Activated CD4-positive, alpha-beta T cell treated with anti-CD3 and anti-CD28 coated beads for 36 hours (primary cell): ENCODE measurements around the gene DERL3. TPM values are rescaled to one million over a fixed set of nuclear protein-coding genes. Genes with fewer than 3 reads are reported as not detected.

ENCODE experiments used
- ATAC-seq: fragments of 200-7000 bp; cut with Tn5 transposase; one replicate; pipeline ENCODE4 v1.10.0; 2021; ENCODE audit warnings: mild to moderate bottlenecking, moderate library complexity
- CTCF ChIA-PET: fragments of 350-600 bp; sonication (Branson Sonifier 250); formaldehyde crosslinking; loops from one replicate; lab custom pipeline; 2021; ENCODE audit warnings: antibody characterized with exemption; lab: Charles Lee
- POLR2A ChIA-PET: fragments of 350-600 bp; sonication (Branson Sonifier 250); formaldehyde crosslinking; loops from one replicate; lab custom pipeline; 2021; ENCODE audit warnings: antibody characterized with exemption, inconsistent platforms; lab: Charles Lee
- DNase-seq: peaks from one replicate; pipeline ENCODE4 v3.0.0-alpha.2; 2020
- H3K27ac Mint-ChIP-seq: one replicate; pipeline ENCODE4 v1.8.0; 2021; ENCODE audit warnings: mixed read lengths
- H3K27me3 Mint-ChIP-seq: one replicate; pipeline ENCODE4 v1.8.0; 2021; ENCODE audit warnings: mixed read lengths
- H3K36me3 Mint-ChIP-seq: one replicate; pipeline ENCODE4 v1.8.0; 2021; ENCODE audit warnings: low read depth, mixed read lengths
- H3K4me1 Mint-ChIP-seq: one replicate; pipeline ENCODE4 v1.8.0; 2021; ENCODE audit warnings: mixed read lengths
- H3K4me3 Mint-ChIP-seq: one replicate; pipeline ENCODE4 v1.8.0; 2021; ENCODE audit warnings: mild to moderate bottlenecking, moderate library complexity, mixed read lengths
- H3K9me3 Mint-ChIP-seq: one replicate; pipeline ENCODE4 v1.8.0; 2021; ENCODE audit warnings: low read depth, mixed read lengths
- intact Hi-C, 2 experiments: fragments of 100-400 bp; cut with DNase I in 1 of 2; cut with micrococcal nuclease in 1 of 2; formaldehyde crosslinking; loops; one replicate each; pipeline versions ENCODE4 v1.14.2 to v1.15.1; 2022 to 2024; cut with DNase I, micrococcal nuclease
- total RNA-seq, 2 experiments: library from RNA; stranded (reverse); gene quantifications; one replicate each; pipeline ENCODE4 v1.2.3, GENCODE V29; 2021

DERL3 gene
- total RNA-seq, 2 experiments from 2014 or later, result 5.2 to 5.7 TPM

- Mint-ChIP-seq H3K27ac (peak overlapping the region; percentile 8), H3K4me1 (no peaks in the 10 kb centered on the region), H3K4me3 (no peak overlapping the region), H3K9me3 (no peaks in the 10 kb centered on the region), H3K36me3 (peaks cover 57% of the 10 kb centered on the region), H3K27me3 (no peaks in the 10 kb centered on the region)
- ATAC-seq (no peak), DNase-seq (no peak)
- intact Hi-C loops, result loop anchor here in 1 of 2 experiments (1.0 kb wide), 1 partner anchor 9 kb away; no protein-coding TSS in a partner anchor
- ChIA-PET CTCF (no interaction called here), POLR2A (no interaction called here)
Observed at GRCh38 chr22:23800297-23801237, 38.2 kb downstream of the DERL3 start.

GRCh38 chr22:23796461-23796860 is 42.3 kb downstream of the DERL3 start:
- H3K4me3 Mint-ChIP-seq, result no peak overlapping the region
- DNase-seq (no peak), ATAC-seq (no peak)
- CTCF ChIA-PET, result no interaction called here
- no peaks in the 10 kb centered on the region for H3K9me3 Mint-ChIP-seq
- intact Hi-C loops, result no loop called here
- H3K27ac Mint-ChIP-seq, result no peak overlapping the region
- no peaks in the 10 kb centered on the region for H3K27me3 Mint-ChIP-seq
- POLR2A ChIA-PET, result no interaction called here
- no peaks in the 10 kb centered on the region for H3K4me1 Mint-ChIP-seq
- peaks cover 41% of the 10 kb centered on the region for H3K36me3 Mint-ChIP-seq

- DNase-seq (no peak), ATAC-seq (no peak)
- Mint-ChIP-seq H3K4me3 (no peak overlapping the region), H3K27ac (no peak overlapping the region), H3K27me3 (no peaks in the 10 kb centered on the region), H3K4me1 (peaks cover 12% of the 10 kb centered on the region), H3K9me3 (no peaks in the 10 kb centered on the region), H3K36me3 (peaks cover 31% of the 10 kb centered on the region)
- POLR2A ChIA-PET, result interaction anchor here (0.6 kb wide), 1 partner anchor 37 kb away, joined by 3 read pairs; no protein-coding TSS in a partner anchor
- CTCF ChIA-PET, result no interaction called here
- intact Hi-C loops, result no loop called here
Observed at GRCh38 chr22:23793326-23793725, 45.5 kb downstream of the DERL3 start.

GRCh38 chr22:23791738-23792645 is 46.8 kb downstream of the DERL3 start:
- intact Hi-C loops, result no loop called here
- ChIA-PET CTCF (interaction anchor here (0.6 kb wide), 1 partner anchor 7 kb away, joined by 3 read pairs; no protein-coding TSS in a partner anchor), POLR2A (no interaction called here)
- H3K4me1 Mint-ChIP-seq, result peaks cover 19% of the 10 kb centered on the region
- no peaks in the 10 kb centered on the region for H3K9me3 Mint-ChIP-seq
- H3K27me3 Mint-ChIP-seq, result no peaks in the 10 kb centered on the region
- H3K4me3 Mint-ChIP-seq, result no peak overlapping the region
- peaks cover 29% of the 10 kb centered on the region for H3K36me3 Mint-ChIP-seq
- ATAC-seq (no peak), DNase-seq (no peak)
- no peak overlapping the region for H3K27ac Mint-ChIP-seq

GRCh38 chr22:23790819-23791737 is 47.7 kb downstream of the DERL3 start:
- peaks cover 22% of the 10 kb centered on the region for H3K36me3 Mint-ChIP-seq
- no peaks in the 10 kb centered on the region for H3K9me3 Mint-ChIP-seq
- no peaks in the 10 kb centered on the region for H3K27me3 Mint-ChIP-seq
- ChIA-PET CTCF (no interaction called here), POLR2A (no interaction called here)
- H3K27ac Mint-ChIP-seq, result no peak overlapping the region
- no peak for DNase-seq
- peaks cover 24% of the 10 kb centered on the region for H3K4me1 Mint-ChIP-seq
- no peak overlapping the region for H3K4me3 Mint-ChIP-seq
- ATAC-seq, result no peak
- intact Hi-C loops, result no loop called here

- Mint-ChIP-seq H3K27ac (no peak overlapping the region), H3K27me3 (no peaks in the 10 kb centered on the region), H3K4me3 (no peak overlapping the region), H3K9me3 (no peaks in the 10 kb centered on the region), H3K4me1 (peaks cover 26% of the 10 kb centered on the region), H3K36me3 (peaks cover 17% of the 10 kb centered on the region)
- ChIA-PET POLR2A (no interaction called here), CTCF (interaction anchor here (0.5 to 1.6 kb wide), 3 partner anchors 21 to 657 kb away, joined by 3 to 5 read pairs (median 3); no protein-coding TSS in a partner anchor)
- ATAC-seq (no peak), DNase-seq (no peak)
- intact Hi-C loops, result loop anchor here in 1 of 2 experiments (5.0 kb wide), 1 partner anchor 103 kb away; the partner anchor contains the start of gene MIF
Observed at GRCh38 chr22:23789638-23790037, 49.2 kb downstream of the DERL3 start.

- H3K4me3 Mint-ChIP-seq, result no peak overlapping the region
Observed at GRCh38 chr22:23789121-23789520, 49.7 kb downstream of the DERL3 start.

GRCh38 chr22:23787910-23788309 is 50.9 kb downstream of the DERL3 start:
- H3K27ac Mint-ChIP-seq, result peak overlapping the region; percentile 86
- peaks cover 30% of the 10 kb centered on the region for H3K4me1 Mint-ChIP-seq
- H3K36me3 Mint-ChIP-seq, result peaks cover 10% of the 10 kb centered on the region
- no peaks in the 10 kb centered on the region for H3K27me3 Mint-ChIP-seq
- intact Hi-C loops, result loop anchor here (1.0 to 5.0 kb wide), 12 partner anchors 16 to 767 kb away; partner anchors contain the start of genes DERL3 (in 2 of the 2), MIF (in 2 of the 2), CABIN1 (in 1 of the 2) and CHCHD10 (in 1 of the 2)
- ChIA-PET POLR2A (no interaction called here), CTCF (no interaction called here)
- ATAC-seq, result no peak
- no peak for DNase-seq
- H3K4me3 Mint-ChIP-seq, result peak overlapping the region; percentile 84
- no peaks in the 10 kb centered on the region for H3K9me3 Mint-ChIP-seq

More at GRCh38 chr22:23789121-23789520, 49.7 kb downstream of the DERL3 start:
- no peak for ATAC-seq
- POLR2A ChIA-PET, result no interaction called here
- H3K36me3 Mint-ChIP-seq, result peaks cover 15% of the 10 kb centered on the region
- DNase-seq, result no peak
- intact Hi-C loops, result loop anchor here in 1 of 2 experiments (5.0 kb wide), 1 partner anchor 103 kb away; the partner anchor contains the start of gene MIF
- H3K27me3 Mint-ChIP-seq, result no peaks in the 10 kb centered on the region
- H3K4me1 Mint-ChIP-seq, result peaks cover 30% of the 10 kb centered on the region
- H3K9me3 Mint-ChIP-seq, result no peaks in the 10 kb centered on the region
- CTCF ChIA-PET, result interaction anchor here (1.6 kb wide), 1 partner anchor 20 kb away, joined by 3 read pairs; no protein-coding TSS in a partner anchor
- no peak overlapping the region for H3K27ac Mint-ChIP-seq

GRCh38 chr22:23787600-23787896 is 51.3 kb downstream of the DERL3 start:
- Mint-ChIP-seq H3K27ac (peak overlapping the region; percentile 86), H3K4me1 (peaks cover 30% of the 10 kb centered on the region), H3K4me3 (peak overlapping the region; percentile 84), H3K36me3 (peaks cover 10% of the 10 kb centered on the region), H3K27me3 (no peaks in the 10 kb centered on the region), H3K9me3 (no peaks in the 10 kb centered on the region)
- ChIA-PET CTCF (interaction anchor here (1.9 kb wide), 1 partner anchor 13 kb away, joined by 8 read pairs; no protein-coding TSS in a partner anchor), POLR2A (interaction anchor here (1.3 kb wide), 1 partner anchor 107 kb away, joined by 4 read pairs; the partner anchor contains the start of gene MIF)
- intact Hi-C loops, result loop anchor here (1.0 to 5.0 kb wide), 12 partner anchors 15 to 767 kb away; partner anchors contain the start of genes DERL3 (in 2 of the 2), MIF (in 2 of the 2), CABIN1 (in 1 of the 2) and CHCHD10 (in 1 of the 2)
- peak; percentile 41 for ATAC-seq
- no peak for DNase-seq
